Activated CD8-positive, alpha-beta T cell treated with anti-CD3 and anti-CD28 coated beads, Interleukin-2, amount 10 ng/mL, durations not matched to agents 7 days and 5 days (primary cell): Measurements from ENCODE around the gene ATP8B2. TPM values are rescaled to one million over a fixed set of nuclear protein-coding genes. Genes with fewer than 3 reads are reported as not detected.

Experiments used
- total RNA-seq, 2 experiments: library from RNA; stranded (reverse); gene quantifications; one replicate each; pipeline ENCODE4 v1.2.3, GENCODE V29; 2021

The ATP8B2 gene
- total RNA-seq, 2 experiments from 2014 or later = 65.3 to 71.6 TPM

Other genes with a start within 250 kb of the ATP8B2 start
- under 1 TPM; 0.08 to 0.13 TPM for gene NUP210L, start 170.5 kb upstream of the ATP8B2 start, total RNA-seq
- gene TPM3, start 133.4 kb upstream of the ATP8B2 start, total RNA-seq = 100 to 1,000 TPM; 856 to 880 TPM
- gene CFAP141, start 119.2 kb upstream of the ATP8B2 start, total RNA-seq = not detected
- gene UBAP2L, start 104.6 kb upstream of the ATP8B2 start, total RNA-seq = 100 to 1,000 TPM; 176 to 179 TPM
- gene HAX1, start 52.9 kb upstream of the ATP8B2 start, total RNA-seq = 100 to 1,000 TPM; 110 to 119 TPM
- gene AQP10, start 4.4 kb upstream of the ATP8B2 start, total RNA-seq = not detected
- gene IL6R, start 79.8 kb downstream of the ATP8B2 start, total RNA-seq = under 1 TPM; 0.16 to 0.53 TPM
- gene TDRD10, start 176.7 kb downstream of the ATP8B2 start, total RNA-seq = not detected
- not detected for gene SHE, start 176.9 kb downstream of the ATP8B2 start, total RNA-seq
- 100 to 1,000 TPM in 1 of 2 experiments, 10 to 100 TPM in 1; 93.6 to 103 TPM for gene UBE2Q1, start 233.1 kb downstream of the ATP8B2 start, total RNA-seq
- gene CHRNB2, start 242.3 kb downstream of the ATP8B2 start, total RNA-seq = not detected